SK-N-SH treated with all-trans-retinoic acid at 6 μM for 48 hours (cell line): Measurements from ENCODE around the gene SIRT2.

ENCODE experiments used
- ARNTL ChIP-seq: fragments of 450-650 bp; formaldehyde crosslinking; IDR thresholded peaks from 2 replicates; pipeline ENCODE4 v1.5.0; 2020; ENCODE audit warnings: low read depth, mild to moderate bottlenecking, moderate library complexity, borderline replicate concordance
- BACH2 ChIP-seq: fragments of 250-450 bp; sonication (Bioruptor Pico); IDR thresholded peaks from 2 replicates; pipeline ENCODE4 v1.9.0; 2021; ENCODE audit warnings: mild to moderate bottlenecking, borderline replicate concordance
- GLIS3 ChIP-seq: fragments of 250-450 bp; sonication (Bioruptor Pico); IDR thresholded peaks from 2 replicates; pipeline ENCODE4 v1.5.0; 2020; ENCODE audit warnings: mild to moderate bottlenecking, moderate library complexity
- ISL1 ChIP-seq: fragments of 250-450 bp; sonication (Bioruptor Pico); IDR thresholded peaks from 2 replicates; pipeline ENCODE4 v2.1.2; 2022; ENCODE audit warnings: mild to moderate bottlenecking, moderate library complexity
- OSR1 ChIP-seq: fragments of 250-450 bp; sonication (Bioruptor Pico); IDR thresholded peaks from 2 replicates; pipeline ENCODE4 v1.8.0; 2022; ENCODE audit warnings: moderate library complexity, mild to moderate bottlenecking, inconsistent platforms
- TCF4 ChIP-seq: fragments of 250-450 bp; sonication (Bioruptor Pico); IDR thresholded peaks from 2 replicates; pipeline ENCODE4 v1.8.0; 2021; ENCODE audit warnings: mild to moderate bottlenecking, moderate library complexity, borderline replicate concordance
- ZFP30 ChIP-seq: fragments of 450-650 bp; formaldehyde crosslinking; IDR thresholded peaks from 2 replicates; pipeline ENCODE4 v1.5.0; 2022; ENCODE audit warnings: mild to moderate bottlenecking, moderate library complexity
- TF ChIP-seq, protein P1 (sequence below): fragments of 250-450 bp; sonication (Bioruptor Pico); IDR thresholded peaks from 2 replicates; pipeline ENCODE4 v1.8.0; 2021; ENCODE audit warnings: low read depth, mild to moderate bottlenecking, moderate library complexity, borderline replicate concordance
- TF ChIP-seq, protein P2 (sequence below): fragments of 250-450 bp; sonication (Bioruptor Pico); IDR thresholded peaks from 2 replicates; pipeline ENCODE4 v1.8.0; 2020; ENCODE audit warnings: mild to moderate bottlenecking, moderate library complexity, borderline replicate concordance
- TF ChIP-seq, protein P3 (sequence below): fragments of 250-450 bp; sonication (Bioruptor Pico); IDR thresholded peaks from 2 replicates; pipeline ENCODE4 v1.5.1; 2020; ENCODE audit warnings: low read depth, mild to moderate bottlenecking, moderate library complexity

DNA sequence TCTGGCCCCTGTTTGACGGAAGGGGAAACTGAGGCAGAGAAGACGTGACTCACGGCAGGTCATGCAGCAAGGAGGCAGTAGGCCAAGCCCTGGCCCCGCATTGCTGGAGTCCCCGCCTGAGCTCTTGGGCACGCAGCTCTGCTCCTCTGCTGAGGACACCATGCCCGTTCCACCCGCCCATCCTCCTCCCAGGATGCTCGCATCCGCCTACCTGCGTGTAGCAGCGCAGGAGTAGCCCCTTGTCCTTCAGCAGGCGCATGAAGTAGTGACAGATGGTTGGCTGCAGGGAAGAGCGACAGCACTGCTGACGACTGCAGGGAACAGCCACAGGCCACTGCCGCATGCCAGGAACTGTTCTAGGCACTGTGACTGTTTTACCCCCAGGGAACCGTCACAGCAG is 10.5 kb downstream of the SIRT2 start:
- no peak for TF ChIP-seq ZFP30 (CRISPR knock-in tag)
- TF ChIP-seq ARNTL, result no peak
- no peak for TF ChIP-seq BACH2 (CRISPR knock-in tag)
- TF ChIP-seq, protein P1, sequence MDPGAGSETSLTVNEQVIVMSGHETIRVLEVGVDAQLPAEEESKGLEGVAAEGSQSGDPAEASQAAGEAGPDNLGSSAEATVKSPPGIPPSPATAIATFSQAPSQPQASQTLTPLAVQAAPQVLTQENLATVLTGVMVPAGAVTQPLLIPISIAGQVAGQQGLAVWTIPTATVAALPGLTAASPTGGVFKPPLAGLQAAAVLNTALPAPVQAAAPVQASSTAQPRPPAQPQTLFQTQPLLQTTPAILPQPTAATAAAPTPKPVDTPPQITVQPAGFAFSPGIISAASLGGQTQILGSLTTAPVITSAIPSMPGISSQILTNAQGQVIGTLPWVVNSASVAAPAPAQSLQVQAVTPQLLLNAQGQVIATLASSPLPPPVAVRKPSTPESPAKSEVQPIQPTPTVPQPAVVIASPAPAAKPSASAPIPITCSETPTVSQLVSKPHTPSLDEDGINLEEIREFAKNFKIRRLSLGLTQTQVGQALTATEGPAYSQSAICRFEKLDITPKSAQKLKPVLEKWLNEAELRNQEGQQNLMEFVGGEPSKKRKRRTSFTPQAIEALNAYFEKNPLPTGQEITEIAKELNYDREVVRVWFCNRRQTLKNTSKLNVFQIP (CRISPR knock-in tag), result no peak
- TF ChIP-seq, protein P2, sequence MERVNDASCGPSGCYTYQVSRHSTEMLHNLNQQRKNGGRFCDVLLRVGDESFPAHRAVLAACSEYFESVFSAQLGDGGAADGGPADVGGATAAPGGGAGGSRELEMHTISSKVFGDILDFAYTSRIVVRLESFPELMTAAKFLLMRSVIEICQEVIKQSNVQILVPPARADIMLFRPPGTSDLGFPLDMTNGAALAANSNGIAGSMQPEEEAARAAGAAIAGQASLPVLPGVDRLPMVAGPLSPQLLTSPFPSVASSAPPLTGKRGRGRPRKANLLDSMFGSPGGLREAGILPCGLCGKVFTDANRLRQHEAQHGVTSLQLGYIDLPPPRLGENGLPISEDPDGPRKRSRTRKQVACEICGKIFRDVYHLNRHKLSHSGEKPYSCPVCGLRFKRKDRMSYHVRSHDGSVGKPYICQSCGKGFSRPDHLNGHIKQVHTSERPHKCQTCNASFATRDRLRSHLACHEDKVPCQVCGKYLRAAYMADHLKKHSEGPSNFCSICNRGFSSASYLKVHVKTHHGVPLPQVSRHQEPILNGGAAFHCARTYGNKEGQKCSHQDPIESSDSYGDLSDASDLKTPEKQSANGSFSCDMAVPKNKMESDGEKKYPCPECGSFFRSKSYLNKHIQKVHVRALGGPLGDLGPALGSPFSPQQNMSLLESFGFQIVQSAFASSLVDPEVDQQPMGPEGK (CRISPR knock-in tag), result no peak
- TF ChIP-seq, protein P3, sequence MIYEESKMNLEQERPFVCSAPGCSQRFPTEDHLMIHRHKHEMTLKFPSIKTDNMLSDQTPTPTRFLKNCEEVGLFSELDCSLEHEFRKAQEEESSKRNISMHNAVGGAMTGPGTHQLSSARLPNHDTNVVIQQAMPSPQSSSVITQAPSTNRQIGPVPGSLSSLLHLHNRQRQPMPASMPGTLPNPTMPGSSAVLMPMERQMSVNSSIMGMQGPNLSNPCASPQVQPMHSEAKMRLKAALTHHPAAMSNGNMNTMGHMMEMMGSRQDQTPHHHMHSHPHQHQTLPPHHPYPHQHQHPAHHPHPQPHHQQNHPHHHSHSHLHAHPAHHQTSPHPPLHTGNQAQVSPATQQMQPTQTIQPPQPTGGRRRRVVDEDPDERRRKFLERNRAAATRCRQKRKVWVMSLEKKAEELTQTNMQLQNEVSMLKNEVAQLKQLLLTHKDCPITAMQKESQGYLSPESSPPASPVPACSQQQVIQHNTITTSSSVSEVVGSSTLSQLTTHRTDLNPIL, result no peak
- TF ChIP-seq TCF4 (CRISPR knock-in tag), result no peak
- no peak for TF ChIP-seq OSR1 (CRISPR knock-in tag)
- no peak for TF ChIP-seq GLIS3
- no peak for TF ChIP-seq ISL1 (CRISPR knock-in tag)
